Measurements from ENCODE around the gene CCDC15.

The CCDC15 gene

DNA sequence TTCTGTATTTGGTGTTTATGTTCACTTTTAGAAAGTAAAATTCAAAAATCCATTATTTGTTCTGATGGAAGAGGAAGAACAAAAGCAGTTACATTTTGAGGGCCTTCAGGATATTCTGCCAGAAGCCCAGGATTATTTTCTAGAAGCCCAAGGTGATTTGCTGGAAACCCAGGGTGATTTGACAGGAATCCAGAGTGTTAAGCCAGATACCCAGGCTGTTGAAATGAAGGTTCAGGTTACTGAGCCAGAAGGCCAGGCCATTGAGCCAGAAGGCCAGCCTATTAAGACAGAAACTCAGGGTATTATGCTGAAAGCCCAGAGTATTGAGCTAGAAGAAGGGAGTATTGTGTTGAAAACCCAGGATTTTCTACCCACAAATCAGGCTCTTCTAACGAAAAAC, 33.1 kb downstream of the CCDC15 start:
- no peak for DNase-seq (ENCODE audit: low read depth)
- TF ChIP-seq, protein P1, sequence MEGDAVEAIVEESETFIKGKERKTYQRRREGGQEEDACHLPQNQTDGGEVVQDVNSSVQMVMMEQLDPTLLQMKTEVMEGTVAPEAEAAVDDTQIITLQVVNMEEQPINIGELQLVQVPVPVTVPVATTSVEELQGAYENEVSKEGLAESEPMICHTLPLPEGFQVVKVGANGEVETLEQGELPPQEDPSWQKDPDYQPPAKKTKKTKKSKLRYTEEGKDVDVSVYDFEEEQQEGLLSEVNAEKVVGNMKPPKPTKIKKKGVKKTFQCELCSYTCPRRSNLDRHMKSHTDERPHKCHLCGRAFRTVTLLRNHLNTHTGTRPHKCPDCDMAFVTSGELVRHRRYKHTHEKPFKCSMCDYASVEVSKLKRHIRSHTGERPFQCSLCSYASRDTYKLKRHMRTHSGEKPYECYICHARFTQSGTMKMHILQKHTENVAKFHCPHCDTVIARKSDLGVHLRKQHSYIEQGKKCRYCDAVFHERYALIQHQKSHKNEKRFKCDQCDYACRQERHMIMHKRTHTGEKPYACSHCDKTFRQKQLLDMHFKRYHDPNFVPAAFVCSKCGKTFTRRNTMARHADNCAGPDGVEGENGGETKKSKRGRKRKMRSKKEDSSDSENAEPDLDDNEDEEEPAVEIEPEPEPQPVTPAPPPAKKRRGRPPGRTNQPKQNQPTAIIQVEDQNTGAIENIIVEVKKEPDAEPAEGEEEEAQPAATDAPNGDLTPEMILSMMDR (IDR thresholded peaks at IDR 0.05; ENCODE audit: low read depth, low read length, missing control alignments): no peak
- H3K4me3 ChIP-seq (ENCODE audit: low read depth, low read length): no peak overlapping the region

DNA sequence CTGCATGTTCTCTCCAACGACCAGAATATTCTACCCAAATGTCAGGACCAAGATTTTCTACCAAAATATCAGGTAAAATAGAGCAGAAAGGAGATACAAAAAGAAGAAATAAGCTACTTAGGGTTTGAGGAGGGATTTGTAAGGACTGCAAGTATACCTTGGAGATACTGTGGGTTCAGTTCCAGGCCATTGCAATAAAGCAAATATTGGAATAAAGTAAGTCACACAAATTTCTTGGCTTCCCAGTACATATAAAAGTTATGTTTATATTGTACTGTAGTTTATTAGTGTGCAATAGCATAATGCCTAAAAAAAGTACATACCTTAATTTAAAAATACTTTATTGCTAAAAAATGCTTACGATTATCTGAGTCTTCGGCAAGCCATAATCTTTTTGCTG, 34.1 kb downstream of the CCDC15 start:
- TF ChIP-seq, protein P1 (IDR thresholded peaks at IDR 0.05; ENCODE audit: low read depth, low read length, missing control alignments): no peak
- DNase-seq (ENCODE audit: low read depth): no peak
- no peak overlapping the region for H3K4me3 ChIP-seq (ENCODE audit: low read depth, low read length)

DNA sequence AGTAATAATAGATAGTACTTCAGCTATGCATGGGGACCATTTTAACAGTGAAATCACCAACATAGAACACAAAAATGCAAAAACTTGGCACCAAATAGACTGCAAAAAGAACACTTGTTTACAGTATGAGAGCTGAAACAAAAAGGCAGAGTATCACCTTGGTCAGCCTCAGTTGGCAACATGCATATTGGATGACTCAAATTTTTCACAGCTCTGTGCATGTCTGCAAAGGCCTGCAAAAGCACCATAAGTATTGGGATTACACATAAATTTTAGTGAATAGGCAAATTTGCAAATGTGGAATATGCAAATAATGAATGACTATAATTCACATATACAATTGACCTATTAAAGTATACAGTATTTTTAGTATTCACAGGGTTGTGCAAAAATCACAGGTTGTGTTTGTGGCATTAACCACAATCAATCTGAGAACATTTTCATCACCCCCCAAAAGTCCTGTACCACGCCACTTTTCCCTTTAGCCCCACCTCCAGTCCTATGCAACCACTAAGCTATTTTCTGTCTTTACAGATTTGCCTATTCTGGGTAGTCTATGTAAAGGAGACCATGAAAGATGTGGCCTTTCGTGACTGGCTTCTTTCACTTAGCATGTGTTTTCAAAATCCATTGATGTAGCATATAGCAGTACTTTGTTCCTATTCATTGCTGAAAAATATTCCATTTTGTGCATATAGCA, 47.2 kb downstream of the CCDC15 start:
- H3K4me3 ChIP-seq (ENCODE audit: low read depth, low read length): no peak overlapping the region
- TF ChIP-seq, protein P1 (IDR thresholded peaks at IDR 0.05; ENCODE audit: low read depth, low read length, missing control alignments): no peak
- DNase-seq (ENCODE audit: low read depth): no peak

DNA sequence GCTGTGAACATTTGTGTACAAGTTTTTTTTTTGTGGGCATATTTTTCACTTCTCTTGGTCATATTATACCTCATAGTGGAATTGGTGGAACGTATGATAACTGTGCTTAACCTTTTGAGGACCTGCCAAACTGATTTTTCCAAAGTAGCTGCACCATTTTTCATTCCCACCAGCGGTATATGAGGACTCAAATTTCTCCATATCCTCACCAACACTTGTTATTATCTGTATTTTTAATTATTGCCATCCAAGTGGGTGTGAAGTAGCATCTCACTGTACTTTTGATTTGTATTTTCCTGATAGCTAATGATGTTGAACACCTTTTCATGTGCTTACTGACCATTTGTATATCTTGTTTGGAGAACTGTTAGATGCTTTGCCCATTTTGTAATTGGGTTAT, 47.8 kb downstream of the CCDC15 start:
- TF ChIP-seq, protein P1 (IDR thresholded peaks at IDR 0.05; ENCODE audit: low read depth, low read length, missing control alignments): no peak
- no peak for DNase-seq (ENCODE audit: low read depth)
- no peak overlapping the region for H3K4me3 ChIP-seq (ENCODE audit: low read depth, low read length)

DNA sequence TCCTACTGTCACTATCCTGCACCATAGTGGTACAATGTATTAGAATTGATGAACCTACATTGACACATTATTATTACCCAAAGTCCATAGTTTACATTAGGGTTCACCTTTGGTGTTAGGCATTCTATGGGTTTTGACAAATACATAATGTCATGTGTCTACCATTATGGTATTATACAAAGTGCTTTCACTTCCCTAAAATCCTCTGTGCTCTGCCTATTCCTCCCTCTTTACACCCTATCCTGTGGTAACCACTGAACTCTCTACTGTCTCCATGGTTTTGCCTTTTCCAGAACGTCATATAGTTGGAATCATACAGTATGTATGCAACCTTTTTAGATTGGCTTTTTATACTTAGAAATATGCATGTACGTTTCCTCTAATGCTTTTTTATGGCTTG, 51.5 kb downstream of the CCDC15 start:
- DNase-seq (ENCODE audit: low read depth): no peak
- TF ChIP-seq, protein P1 (IDR thresholded peaks at IDR 0.05; ENCODE audit: low read depth, low read length, missing control alignments): no peak

DNA sequence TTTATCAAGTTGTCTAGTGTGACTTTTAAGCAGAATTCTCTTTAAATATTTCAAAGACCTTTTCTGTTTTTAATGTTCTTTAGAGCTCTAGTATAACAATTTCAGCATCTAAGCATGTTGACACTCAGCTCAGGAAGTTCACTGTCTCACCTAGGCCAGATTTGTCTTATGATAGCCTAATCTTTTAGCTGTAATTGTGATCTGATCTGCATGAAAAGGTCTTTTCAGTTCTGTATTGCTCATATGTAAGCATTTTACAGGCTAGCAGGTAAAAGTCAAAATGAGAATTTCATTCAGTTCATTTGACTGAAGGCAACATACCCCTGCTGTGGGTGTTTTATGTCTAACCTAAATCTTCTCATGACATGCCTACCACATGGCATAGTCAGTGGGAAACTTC, 62.4 kb downstream of the CCDC15 start:
- TF ChIP-seq, protein P1 (IDR thresholded peaks at IDR 0.05; ENCODE audit: low read depth, low read length, missing control alignments): no peak
- no peak overlapping the region for H3K4me3 ChIP-seq (ENCODE audit: low read depth, low read length)
- DNase-seq (ENCODE audit: low read depth): no peak

More for the DNA sequence above, 51.5 kb downstream of the CCDC15 start:
- no peak overlapping the region for H3K4me3 ChIP-seq (ENCODE audit: low read depth, low read length)

DNA sequence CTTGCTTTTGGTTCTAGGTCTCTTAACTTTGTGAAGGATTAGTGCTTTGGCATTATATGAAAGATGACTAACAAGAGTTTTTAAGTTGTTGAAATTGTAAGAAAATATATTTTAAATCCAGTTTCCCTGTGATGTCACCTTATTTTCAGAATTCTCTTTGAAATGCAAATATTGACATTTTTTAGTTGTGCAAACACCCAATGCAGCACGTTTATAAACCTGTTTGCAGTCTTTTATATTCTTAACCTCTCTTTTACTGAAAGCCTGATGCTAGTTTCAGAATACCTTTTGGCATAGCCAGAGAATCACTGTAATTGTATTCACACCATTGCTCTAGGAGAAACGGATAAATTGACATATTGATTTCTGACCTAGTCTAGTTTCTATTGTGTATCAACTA, 66.3 kb downstream of the CCDC15 start:
- no peak overlapping the region for H3K4me3 ChIP-seq (ENCODE audit: low read depth, low read length)
- no peak for DNase-seq (ENCODE audit: low read depth)
- TF ChIP-seq, protein P1 (IDR thresholded peaks at IDR 0.05; ENCODE audit: low read depth, low read length, missing control alignments): no peak
